Astrocyte (in vitro differentiated cells and primary cell): ENCODE data around the gene COX6B1.

Experiments
- CTCF ChIP-seq: IDR thresholded peaks from 2 replicates; pipeline ENCODE4 v1.5.1; 2011; ENCODE audit warnings: low read depth, mild to moderate bottlenecking, inconsistent platforms, low read length, moderate library complexity; ENCODE audit not compliant: insufficient read depth
- EZH2 ChIP-seq: IDR thresholded peaks from 2 replicates; pipeline ENCODE4 v1.6.1; 2012; ENCODE audit warnings: mild to moderate bottlenecking, low read length, inconsistent platforms; ENCODE audit not compliant: insufficient read depth

GRCh38 chr19:35689836-35690235 is 41.7 kb downstream of the COX6B1 start:
- TF ChIP-seq CTCF (no peak), EZH2 (no peak)
